ENCODE results near the gene FARP2. TPM values are rescaled to one million over a fixed set of nuclear protein-coding genes. Genes with fewer than 3 reads are reported as not detected.

Gene FARP2
- total and polyA plus RNA-seq, 4 donors, result 5.8 to 30.9 (median 14.3) TPM

DNA sequence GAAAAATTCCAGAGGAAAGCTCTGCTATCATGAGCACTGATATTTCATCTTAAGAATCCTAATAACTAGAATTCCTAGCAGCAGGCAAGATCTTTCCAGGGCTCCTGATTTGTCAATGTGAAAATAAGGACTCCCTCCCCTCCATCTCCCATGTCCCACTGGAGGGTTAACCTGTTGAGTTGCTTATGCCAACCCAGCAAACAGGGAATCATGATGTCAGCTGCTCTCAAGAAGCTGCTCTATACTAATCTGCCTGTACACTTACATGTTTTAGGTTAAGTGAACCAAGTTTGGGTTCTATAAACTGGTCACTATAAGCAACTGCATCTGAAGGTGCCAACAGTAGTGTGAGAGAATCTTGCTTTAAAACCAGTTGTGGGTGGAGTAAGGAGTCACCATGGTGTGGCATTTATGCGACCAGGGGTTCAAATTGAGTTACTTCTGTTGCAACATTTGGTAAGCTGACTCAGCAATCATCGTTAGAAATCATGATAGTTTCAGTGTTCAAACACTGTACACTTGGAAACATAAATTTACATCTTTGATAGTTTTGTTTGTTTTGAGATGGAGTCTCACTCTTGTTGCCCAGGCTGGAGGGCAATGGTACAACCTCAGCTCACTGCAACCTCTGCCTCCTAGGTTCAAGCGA, 98.9 kb downstream of the FARP2 start:
- Histone ChIP-seq H3K27ac (ENCODE audit: low read depth in 1 of 2, low read length in 2 of 2) (no peak overlapping the region), H3K4me1 (ENCODE audit: control insufficient read depth in 4 of 4, insufficient read depth in 4 of 4, low read length in 3 of 4) (peaks cover 0 to 14% (median 9%) of the 10 kb centered on the region in 4 donors), H3K27me3 (ENCODE audit: control insufficient read depth in 4 of 4, insufficient read depth in 4 of 4, low read length in 3 of 4) (no peaks in the 10 kb centered on the region), H3K9me3 (ENCODE audit: control insufficient read depth in 4 of 4, low read length in 3 of 4) (no peaks in the 10 kb centered on the region), H3K4me3 (ENCODE audit: low read depth in 1 of 3, low read length in 3 of 3) (no peak overlapping the region), H3K9ac (ENCODE audit: low read depth in 1 of 2, low read length in 2 of 2) (no peak overlapping the region), H3K36me3 (ENCODE audit: control insufficient read depth in 4 of 4, insufficient read depth in 3 of 4, low read depth in 1 of 4, low read length in 3 of 4) (no peaks in the 10 kb centered on the region)
- DNase-seq (ENCODE audit: low spot score), result no peak
- whole genome bisulfite sequencing, result 49% methylated on average over 3 of the region's 3 CpGs
- no peak for TF ChIP-seq YY1 (IDR thresholded peaks at IDR 0.05)
- no peak for TF ChIP-seq FOXA2 (IDR thresholded peaks at IDR 0.05)
- TF ChIP-seq JUND (IDR thresholded peaks at IDR 0.05), result no peak
- TF ChIP-seq RXRA (IDR thresholded peaks at IDR 0.05), result no peak
- TF ChIP-seq, protein P1, sequence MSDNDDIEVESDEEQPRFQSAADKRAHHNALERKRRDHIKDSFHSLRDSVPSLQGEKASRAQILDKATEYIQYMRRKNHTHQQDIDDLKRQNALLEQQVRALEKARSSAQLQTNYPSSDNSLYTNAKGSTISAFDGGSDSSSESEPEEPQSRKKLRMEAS (IDR thresholded peaks at IDR 0.05), result no peak
- no peak for TF ChIP-seq SP1 (IDR thresholded peaks at IDR 0.05)
- TF ChIP-seq NR2F2 (IDR thresholded peaks at IDR 0.05), result no peak
- no peak for TF ChIP-seq FOXA1 (IDR thresholded peaks at IDR 0.05)
- TF ChIP-seq HNF4G (IDR thresholded peaks at IDR 0.05), result no peak
- no peak for TF ChIP-seq EGR1 (IDR thresholded peaks at IDR 0.05; ENCODE audit: low read depth in 2 of 2)
- TF ChIP-seq, protein P2, sequence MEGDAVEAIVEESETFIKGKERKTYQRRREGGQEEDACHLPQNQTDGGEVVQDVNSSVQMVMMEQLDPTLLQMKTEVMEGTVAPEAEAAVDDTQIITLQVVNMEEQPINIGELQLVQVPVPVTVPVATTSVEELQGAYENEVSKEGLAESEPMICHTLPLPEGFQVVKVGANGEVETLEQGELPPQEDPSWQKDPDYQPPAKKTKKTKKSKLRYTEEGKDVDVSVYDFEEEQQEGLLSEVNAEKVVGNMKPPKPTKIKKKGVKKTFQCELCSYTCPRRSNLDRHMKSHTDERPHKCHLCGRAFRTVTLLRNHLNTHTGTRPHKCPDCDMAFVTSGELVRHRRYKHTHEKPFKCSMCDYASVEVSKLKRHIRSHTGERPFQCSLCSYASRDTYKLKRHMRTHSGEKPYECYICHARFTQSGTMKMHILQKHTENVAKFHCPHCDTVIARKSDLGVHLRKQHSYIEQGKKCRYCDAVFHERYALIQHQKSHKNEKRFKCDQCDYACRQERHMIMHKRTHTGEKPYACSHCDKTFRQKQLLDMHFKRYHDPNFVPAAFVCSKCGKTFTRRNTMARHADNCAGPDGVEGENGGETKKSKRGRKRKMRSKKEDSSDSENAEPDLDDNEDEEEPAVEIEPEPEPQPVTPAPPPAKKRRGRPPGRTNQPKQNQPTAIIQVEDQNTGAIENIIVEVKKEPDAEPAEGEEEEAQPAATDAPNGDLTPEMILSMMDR (IDR thresholded peaks at IDR 0.05; ENCODE audit: low read depth, low read length, missing input control), result no peak
- TF ChIP-seq RAD21 (IDR thresholded peaks at IDR 0.05), result no peak
- no peak for TF ChIP-seq TAF1 (conservative IDR thresholded peaks at IDR 0.05)

DNA sequence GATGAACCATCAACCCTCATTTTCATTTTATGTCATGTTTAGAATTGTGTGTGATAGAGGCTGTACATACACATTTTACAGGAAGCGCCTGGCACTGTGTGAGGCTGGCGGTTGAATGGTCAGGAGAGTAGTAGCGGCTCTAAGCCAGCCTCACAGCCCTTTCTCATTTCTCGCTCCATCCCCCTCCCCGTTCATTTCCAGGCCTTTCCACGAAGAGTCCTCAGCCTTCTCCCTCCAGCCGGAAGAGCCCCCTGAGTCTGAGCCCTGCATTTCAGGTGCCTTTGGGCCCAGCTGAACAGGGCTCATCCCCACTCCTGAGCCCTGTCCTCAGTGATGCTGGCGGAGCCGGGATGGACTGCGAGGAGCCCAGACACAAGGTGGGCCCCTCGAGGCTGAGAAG, 100.5 kb downstream of the FARP2 start:
- Histone ChIP-seq H3K9me3 (ENCODE audit: control insufficient read depth in 4 of 4, low read length in 3 of 4) (no peaks in the 10 kb centered on the region), H3K36me3 (ENCODE audit: control insufficient read depth in 4 of 4, insufficient read depth in 3 of 4, low read depth in 1 of 4, low read length in 3 of 4) (no peaks in the 10 kb centered on the region), H3K27ac (ENCODE audit: low read depth in 1 of 2, low read length in 2 of 2) (no peak overlapping the region), H3K9ac (ENCODE audit: low read depth in 1 of 2, low read length in 2 of 2) (no peak overlapping the region), H3K27me3 (ENCODE audit: control insufficient read depth in 4 of 4, insufficient read depth in 4 of 4, low read length in 3 of 4) (no peaks in the 10 kb centered on the region), H3K4me3 (ENCODE audit: low read depth in 1 of 3, low read length in 3 of 3) (no peak overlapping the region), H3K4me1 (ENCODE audit: control insufficient read depth in 4 of 4, insufficient read depth in 4 of 4, low read length in 3 of 4) (peaks cover 0 to 8% (median 4%) of the 10 kb centered on the region in 4 donors)
- WGBS, result 89% methylated on average over 11 of the region's 11 CpGs
- no peak for DNase-seq (ENCODE audit: low spot score)
- TF ChIP-seq, protein P2 (IDR thresholded peaks at IDR 0.05; ENCODE audit: low read depth, low read length, missing input control), result no peak
- TF ChIP-seq, protein P1 (IDR thresholded peaks at IDR 0.05), result no peak
- TF ChIP-seq HNF4A (conservative IDR thresholded peaks at IDR 0.05), result no peak

DNA sequence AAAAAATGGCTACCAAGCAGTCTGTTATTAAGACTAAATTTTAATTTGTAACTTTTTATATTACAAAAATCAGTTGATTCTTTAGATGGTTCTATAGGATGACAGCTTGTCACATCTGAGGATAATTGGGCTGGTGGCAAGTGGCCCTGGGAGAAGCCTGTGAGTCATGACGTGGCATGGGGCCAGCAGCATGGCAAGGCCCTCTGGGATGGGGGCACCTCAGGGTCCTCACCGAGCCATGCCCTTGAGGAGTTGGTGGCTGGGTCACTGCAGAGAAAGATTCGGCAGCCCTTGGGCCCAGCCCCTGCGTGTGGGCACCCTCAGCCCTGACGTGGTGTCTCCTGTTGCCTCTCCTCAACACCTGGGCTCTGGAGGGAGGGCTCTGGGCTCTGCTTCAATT, 102.6 kb downstream of the FARP2 start:
- Histone ChIP-seq H3K4me3 (ENCODE audit: low read depth in 1 of 3, low read length in 3 of 3) (no peak overlapping the region), H3K27me3 (ENCODE audit: control insufficient read depth in 4 of 4, insufficient read depth in 4 of 4, low read length in 3 of 4) (no peaks in the 10 kb centered on the region), H3K4me1 (ENCODE audit: control insufficient read depth in 4 of 4, insufficient read depth in 4 of 4, low read length in 3 of 4) (no peaks in the 10 kb centered on the region), H3K9me3 (ENCODE audit: control insufficient read depth in 4 of 4, low read length in 3 of 4) (no peaks in the 10 kb centered on the region), H3K9ac (ENCODE audit: low read depth in 1 of 2, low read length in 2 of 2) (no peak overlapping the region), H3K27ac (ENCODE audit: low read depth in 1 of 2, low read length in 2 of 2) (no peak overlapping the region), H3K36me3 (ENCODE audit: control insufficient read depth in 4 of 4, insufficient read depth in 3 of 4, low read depth in 1 of 4, low read length in 3 of 4) (peaks cover 0 to 3% (median 0%) of the 10 kb centered on the region in 4 donors)
- 93% methylated on average over 5 of the region's 5 CpGs for WGBS
- no peak for DNase-seq (ENCODE audit: low spot score)
- TF ChIP-seq, protein P3, sequence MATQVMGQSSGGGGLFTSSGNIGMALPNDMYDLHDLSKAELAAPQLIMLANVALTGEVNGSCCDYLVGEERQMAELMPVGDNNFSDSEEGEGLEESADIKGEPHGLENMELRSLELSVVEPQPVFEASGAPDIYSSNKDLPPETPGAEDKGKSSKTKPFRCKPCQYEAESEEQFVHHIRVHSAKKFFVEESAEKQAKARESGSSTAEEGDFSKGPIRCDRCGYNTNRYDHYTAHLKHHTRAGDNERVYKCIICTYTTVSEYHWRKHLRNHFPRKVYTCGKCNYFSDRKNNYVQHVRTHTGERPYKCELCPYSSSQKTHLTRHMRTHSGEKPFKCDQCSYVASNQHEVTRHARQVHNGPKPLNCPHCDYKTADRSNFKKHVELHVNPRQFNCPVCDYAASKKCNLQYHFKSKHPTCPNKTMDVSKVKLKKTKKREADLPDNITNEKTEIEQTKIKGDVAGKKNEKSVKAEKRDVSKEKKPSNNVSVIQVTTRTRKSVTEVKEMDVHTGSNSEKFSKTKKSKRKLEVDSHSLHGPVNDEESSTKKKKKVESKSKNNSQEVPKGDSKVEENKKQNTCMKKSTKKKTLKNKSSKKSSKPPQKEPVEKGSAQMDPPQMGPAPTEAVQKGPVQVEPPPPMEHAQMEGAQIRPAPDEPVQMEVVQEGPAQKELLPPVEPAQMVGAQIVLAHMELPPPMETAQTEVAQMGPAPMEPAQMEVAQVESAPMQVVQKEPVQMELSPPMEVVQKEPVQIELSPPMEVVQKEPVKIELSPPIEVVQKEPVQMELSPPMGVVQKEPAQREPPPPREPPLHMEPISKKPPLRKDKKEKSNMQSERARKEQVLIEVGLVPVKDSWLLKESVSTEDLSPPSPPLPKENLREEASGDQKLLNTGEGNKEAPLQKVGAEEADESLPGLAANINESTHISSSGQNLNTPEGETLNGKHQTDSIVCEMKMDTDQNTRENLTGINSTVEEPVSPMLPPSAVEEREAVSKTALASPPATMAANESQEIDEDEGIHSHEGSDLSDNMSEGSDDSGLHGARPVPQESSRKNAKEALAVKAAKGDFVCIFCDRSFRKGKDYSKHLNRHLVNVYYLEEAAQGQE (IDR thresholded peaks at IDR 0.05), result no peak
- TF ChIP-seq HNF4G (IDR thresholded peaks at IDR 0.05) (no peak), EGR1 (IDR thresholded peaks at IDR 0.05; ENCODE audit: low read depth in 2 of 2) (no peak), RXRA (IDR thresholded peaks at IDR 0.05) (no peak), JUND (IDR thresholded peaks at IDR 0.05) (no peak), FOXA1 (IDR thresholded peaks at IDR 0.05) (no peak)
- TF ChIP-seq, protein P4, sequence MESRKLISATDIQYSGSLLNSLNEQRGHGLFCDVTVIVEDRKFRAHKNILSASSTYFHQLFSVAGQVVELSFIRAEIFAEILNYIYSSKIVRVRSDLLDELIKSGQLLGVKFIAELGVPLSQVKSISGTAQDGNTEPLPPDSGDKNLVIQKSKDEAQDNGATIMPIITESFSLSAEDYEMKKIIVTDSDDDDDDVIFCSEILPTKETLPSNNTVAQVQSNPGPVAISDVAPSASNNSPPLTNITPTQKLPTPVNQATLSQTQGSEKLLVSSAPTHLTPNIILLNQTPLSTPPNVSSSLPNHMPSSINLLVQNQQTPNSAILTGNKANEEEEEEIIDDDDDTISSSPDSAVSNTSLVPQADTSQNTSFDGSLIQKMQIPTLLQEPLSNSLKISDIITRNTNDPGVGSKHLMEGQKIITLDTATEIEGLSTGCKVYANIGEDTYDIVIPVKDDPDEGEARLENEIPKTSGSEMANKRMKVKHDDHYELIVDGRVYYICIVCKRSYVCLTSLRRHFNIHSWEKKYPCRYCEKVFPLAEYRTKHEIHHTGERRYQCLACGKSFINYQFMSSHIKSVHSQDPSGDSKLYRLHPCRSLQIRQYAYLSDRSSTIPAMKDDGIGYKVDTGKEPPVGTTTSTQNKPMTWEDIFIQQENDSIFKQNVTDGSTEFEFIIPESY (IDR thresholded peaks at IDR 0.05), result no peak
- TF ChIP-seq, protein P5, sequence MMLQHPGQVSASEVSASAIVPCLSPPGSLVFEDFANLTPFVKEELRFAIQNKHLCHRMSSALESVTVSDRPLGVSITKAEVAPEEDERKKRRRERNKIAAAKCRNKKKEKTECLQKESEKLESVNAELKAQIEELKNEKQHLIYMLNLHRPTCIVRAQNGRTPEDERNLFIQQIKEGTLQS (IDR thresholded peaks at IDR 0.05), result no peak

All from liver (tissue), 9 donors.